Sigmoid colon (tissue), 3 donors: ENCODE results near the gene GAST.

Source experiments
- POLR2A ChIP-seq, 2 donors: fragments of 450-650 bp; IDR thresholded peaks; one replicate each; pipeline ENCODE4 v1.6.1; 2016; ENCODE audit warnings: antibody characterized with exemption in 2 of 2, mild to moderate bottlenecking in 2 of 2, moderate library complexity in 2 of 2
- TF ChIP-seq, protein P1 (sequence below), 4 experiments: fragments of 450-650 bp in 3 of 4; fragments of 200-600 bp in 1 of 4; IDR thresholded peaks; one replicate each; pipeline ENCODE4 v1.5.1; 2016 to 2019; ENCODE audit warnings: antibody characterized with exemption in 4 of 4, mild to moderate bottlenecking in 3 of 4, moderate library complexity in 2 of 4

DNA sequence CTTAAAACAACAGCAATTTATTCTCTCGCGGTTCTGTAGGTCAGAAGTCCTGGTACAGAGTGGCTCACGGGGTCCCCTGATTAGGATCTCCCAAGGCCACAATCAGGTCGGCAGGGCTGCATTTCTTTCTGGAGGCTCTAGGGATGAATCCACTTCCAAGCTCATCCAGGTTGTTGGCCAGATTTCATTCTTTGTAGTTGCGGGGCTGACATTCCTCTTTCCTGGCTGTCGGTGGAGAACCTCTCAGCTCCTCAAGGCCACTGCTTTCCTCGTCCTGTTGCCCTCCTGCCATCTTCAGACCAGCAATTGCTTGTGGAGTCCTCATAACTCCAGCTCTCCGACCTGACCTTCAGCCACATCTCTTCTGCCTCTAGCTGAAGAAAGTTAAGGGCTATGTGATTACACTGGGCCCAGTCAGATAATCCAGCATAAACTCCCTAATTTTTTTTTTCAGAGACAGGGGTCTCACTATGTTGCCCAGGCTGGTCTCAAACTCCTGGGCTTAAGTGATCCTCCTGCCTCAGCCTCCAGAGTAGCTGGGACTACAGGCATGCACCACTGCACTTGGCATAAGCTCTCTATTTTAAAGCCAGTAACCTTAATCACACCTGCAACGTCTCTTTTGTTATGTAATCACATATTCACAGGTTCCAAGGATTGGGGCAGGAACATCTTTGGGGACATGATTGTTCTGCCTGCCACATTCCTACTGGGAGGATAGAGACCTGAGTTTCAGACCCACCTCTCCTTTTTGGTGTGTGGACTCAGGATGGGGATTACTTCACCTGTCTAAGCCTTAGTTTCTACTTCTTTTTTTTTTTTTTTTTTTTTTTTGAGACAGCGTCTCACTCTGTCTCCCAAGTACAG, 4.1 kb upstream of the GAST start:
- TF ChIP-seq POLR2A (IDR thresholded peaks at IDR 0.05) = no peak
- TF ChIP-seq, protein P1, sequence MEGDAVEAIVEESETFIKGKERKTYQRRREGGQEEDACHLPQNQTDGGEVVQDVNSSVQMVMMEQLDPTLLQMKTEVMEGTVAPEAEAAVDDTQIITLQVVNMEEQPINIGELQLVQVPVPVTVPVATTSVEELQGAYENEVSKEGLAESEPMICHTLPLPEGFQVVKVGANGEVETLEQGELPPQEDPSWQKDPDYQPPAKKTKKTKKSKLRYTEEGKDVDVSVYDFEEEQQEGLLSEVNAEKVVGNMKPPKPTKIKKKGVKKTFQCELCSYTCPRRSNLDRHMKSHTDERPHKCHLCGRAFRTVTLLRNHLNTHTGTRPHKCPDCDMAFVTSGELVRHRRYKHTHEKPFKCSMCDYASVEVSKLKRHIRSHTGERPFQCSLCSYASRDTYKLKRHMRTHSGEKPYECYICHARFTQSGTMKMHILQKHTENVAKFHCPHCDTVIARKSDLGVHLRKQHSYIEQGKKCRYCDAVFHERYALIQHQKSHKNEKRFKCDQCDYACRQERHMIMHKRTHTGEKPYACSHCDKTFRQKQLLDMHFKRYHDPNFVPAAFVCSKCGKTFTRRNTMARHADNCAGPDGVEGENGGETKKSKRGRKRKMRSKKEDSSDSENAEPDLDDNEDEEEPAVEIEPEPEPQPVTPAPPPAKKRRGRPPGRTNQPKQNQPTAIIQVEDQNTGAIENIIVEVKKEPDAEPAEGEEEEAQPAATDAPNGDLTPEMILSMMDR (IDR thresholded peaks at IDR 0.05) = no peak
